Right kidney (tissue), 9 donors: ENCODE measurements around the gene TMA7B.

Experiments used
- DNase-seq: peaks from one replicate; pipeline ENCODE4 v3.0.0-alpha.2; 2016
- long read RNA-seq, 8 donors: transcript quantifications; one replicate each; lab custom pipeline, GENCODE V29; 2026

The TMA7B gene
- long read RNA-seq, donor 1: 0 reads
- long read RNA-seq, donor 2: 0 reads
- long read RNA-seq, donor 3: 0 reads
- long read RNA-seq, donor 4: 0 reads
- long read RNA-seq, donor 5: 0 reads
- long read RNA-seq, donor 6: 0 reads
- long read RNA-seq, donor 7: 0 reads
- long read RNA-seq, donor 8: 0 reads

- DNase-seq: no peak
These were observed at the start of gene TMA7B for GRCh38 chr22:39959640-39960447. TSS of gene TMA7B (plus strand) at chr22:39960397. CDS start at chr22:39964375, 3,978 bp downstream.

DNA sequence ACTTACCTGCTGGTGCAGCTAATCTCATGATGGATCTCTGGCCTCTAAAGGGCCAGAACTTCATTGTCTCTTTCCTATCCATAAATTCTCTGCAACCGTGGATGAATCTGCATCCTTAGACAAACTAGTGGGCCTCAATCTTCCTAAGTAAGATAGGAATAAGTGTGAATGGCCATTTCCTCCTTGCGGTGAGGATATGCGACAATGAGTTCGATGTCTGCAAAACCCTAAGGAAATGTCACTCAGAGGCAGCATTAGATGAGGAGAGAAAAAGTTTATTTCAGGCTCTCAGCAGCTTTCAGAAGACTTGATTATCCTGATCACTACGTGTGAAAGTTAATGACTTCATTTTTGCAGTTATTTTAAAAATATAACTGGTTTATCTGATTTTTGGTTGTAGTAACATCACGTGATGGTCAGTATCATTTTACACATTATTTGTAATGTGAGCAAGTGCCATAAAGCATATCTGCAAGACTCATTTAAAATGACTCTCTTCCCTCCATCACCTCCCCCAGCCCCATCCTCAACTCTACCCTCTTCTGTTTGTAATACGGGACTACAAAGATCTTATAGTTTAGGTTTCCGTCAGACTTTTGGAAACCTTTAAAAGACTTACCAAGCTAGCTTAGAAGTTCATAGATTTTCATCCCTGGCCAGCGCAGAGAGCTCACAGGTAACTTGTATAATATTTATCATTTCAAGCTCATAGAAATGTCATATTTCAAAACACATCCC is 49.2 kb upstream of the TMA7B start:
- DNase-seq: no peak

- no peak for DNase-seq
These were observed 46.9 kb upstream of the TMA7B start for GRCh38 chr22:39913321-39913720.

DNA sequence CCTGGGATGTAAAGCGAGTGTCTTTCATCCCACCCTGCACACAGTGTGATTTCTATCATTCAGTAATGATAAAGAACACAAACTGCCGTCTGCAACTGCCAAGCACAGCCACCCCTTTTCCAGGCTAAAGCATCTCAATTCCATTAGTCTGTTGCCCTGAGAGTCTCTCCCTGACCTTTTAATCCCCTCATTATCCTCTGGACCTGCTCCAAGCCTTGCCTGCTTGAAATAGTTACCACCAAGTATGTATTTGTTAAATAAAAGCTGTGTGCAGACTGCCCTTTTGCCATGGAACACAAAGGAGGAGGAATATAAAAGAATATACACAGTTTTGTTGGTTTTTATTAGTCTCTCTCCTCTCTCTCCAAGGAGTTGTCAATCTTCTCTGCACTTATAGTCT is 46.3 kb upstream of the TMA7B start:
- DNase-seq: no peak

DNA sequence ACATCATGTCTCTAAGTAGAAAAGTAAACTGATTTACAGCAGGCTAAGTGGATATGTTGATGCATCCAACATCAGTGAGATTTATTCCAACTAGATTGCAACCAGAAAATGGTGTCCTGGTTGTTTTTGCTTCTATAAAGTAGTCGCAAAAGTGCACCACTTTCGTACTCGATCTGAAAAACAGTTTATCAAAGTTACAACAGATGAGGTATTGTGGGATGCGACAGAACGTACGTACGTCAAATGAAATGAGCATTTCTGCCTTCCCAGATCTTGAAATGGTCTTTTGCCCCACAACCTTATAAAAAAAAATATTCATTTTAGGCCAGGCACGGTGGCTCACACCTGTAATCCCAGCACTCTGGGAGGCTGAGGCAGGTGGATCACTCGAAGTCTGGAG is 45.6 kb upstream of the TMA7B start:
- DNase-seq: no peak

- DNase-seq: no peak
These were observed 44.9 kb upstream of the TMA7B start for GRCh38 chr22:39915295-39915726.

DNA sequence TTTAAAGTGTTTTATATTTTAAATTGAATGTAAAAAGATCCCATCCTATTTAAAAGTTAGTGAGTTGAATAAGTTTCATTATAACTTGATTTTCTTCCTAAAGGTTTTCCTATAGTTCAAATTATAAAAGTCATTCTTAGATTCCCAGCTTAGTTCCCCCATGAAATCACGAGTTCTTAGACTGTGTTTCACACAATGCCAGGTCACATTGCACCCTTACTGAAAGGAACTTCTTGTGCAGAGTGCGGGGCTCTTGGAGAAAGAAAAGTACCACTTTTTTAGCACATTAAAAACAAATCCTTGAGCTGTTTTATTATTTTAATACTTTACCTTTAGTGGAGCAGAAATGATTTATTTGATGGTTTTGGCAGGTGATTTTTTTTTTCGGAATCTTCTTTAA is 43.7 kb upstream of the TMA7B start:
- DNase-seq: no peak

DNA sequence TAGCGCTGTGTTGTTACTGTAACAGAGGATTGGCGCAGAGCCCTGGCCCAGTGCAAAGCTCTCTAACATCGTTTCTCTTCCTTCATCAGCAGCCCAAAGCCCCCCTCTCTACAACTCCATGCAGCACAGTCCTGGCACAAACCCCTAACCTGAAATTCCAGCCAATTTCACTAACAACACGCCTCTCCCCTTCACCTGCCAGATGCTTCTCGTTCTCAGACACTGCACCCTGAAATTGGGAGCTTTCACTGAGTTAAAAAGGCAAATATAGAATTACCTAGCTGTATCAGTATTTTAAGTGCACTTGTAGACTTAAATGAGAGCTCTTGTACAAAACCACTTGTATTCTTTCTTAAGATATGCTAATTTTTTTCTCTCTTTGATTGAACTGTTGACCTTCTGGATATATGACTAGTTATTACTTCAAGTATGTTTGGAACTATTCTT is 43.0 kb upstream of the TMA7B start:
- no peak for DNase-seq

DNA sequence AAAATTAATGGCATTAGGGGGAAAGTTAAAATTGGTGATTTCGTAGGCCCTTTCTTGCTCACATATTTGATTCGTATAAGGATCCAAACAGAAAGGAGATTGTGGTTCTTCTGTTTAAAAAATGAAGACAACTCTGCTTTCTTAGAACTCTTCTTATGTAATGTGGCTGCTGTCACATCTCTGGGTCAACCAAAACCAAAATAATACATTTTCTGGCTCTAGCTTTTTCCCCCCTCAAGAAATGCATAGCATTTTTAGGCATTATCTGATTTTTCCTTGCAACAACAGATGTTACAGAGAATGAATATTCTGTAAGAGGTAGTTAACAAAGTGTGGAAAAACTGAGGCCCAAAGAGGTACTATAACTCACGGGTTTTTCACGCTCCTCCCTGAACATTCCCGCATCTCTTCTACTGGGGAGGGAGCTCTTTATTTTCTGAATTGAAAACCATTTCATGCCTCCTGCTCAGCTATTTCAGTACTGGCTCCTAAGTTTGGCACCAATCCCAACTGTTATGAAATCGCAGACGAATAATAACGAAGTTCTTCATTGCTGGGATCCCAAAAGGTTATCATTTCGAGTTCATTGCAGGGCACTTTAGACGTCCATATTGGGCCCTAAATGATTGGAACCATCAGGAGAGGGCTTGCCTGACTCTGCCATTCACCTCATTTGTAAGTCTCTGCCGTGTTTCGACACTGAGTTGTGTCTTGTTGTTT is 42.3 kb upstream of the TMA7B start:
- no peak for DNase-seq

GRCh38 chr22:39920134-39920743 is 40.0 kb upstream of the TMA7B start:
- DNase-seq: no peak

DNA sequence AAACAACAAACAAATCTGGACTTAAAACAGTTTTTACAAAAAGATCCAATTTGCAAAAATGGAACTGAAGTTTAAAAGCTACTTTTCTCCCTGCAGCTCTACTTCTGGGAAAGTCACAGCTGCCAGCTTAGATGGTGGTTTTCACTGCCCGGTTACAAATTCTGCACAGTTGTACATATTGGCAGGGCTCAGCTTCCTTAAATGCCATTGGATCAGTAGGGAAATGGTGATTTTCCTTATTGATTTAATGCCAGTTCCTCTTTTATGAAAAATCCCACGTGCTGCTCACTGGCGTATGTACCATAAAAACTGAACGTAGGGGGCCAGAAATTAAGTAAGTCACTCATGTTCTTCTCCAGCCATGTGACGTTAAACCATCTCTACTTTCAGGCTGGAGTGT is 36.5 kb upstream of the TMA7B start:
- no peak for DNase-seq

- DNase-seq: no peak
These were observed 35.9 kb upstream of the TMA7B start for GRCh38 chr22:39924286-39924685.

DNA sequence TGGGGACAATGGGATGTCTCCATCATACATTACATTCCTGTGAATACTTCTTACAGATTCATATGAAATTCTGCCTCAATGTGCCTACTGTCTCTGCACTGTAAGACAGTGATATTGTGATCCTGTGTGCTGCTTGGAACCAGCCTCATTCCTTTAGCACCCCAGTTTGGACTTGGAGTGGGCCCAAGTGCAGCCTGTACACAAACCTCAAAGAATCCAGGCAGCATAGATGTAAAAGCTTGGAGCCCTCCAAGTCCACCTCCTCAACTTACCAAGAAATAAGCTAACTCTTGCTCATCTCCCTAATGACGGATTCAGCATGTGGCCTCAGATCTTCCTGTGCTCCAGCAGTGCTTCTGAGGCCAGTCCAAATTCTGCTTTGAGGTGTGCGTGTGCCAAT is 34.9 kb upstream of the TMA7B start:
- no peak for DNase-seq

DNA sequence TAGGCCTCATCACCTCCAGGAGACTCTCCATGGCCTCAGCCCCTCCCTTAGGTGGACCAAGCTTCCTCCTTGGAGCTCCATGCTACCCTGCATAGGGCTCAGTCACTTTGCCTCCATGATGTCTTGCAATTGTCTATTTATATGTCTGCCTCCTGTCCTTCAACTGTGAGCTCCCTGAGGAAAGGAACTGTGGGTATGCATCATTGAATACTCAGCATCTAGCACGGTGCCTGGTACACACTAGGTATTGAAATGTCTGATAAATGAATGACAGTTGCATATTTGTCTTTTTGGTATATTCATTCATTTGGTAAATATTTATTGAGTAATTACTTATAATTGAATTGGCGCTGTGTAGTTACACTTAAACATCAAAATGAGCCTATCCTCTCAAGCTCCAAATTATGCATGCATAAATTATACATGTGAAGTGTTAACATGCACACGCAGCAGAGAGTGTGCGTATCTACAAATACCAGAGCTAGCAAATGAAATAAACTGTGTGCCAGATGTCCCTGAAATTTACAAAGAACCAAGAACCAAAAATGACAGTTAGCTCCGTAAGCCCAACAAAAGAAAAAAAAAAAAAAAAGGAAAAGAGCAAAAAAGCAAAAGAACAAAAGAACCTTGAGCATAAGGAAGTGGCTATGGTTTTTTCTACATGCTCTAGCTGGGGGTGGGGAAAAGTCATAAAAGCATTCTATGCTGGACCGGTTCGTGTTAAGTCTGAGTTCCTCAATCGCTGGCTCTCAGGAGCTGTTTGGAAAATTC is 34.1 kb upstream of the TMA7B start:
- DNase-seq: no peak

- DNase-seq: no peak
These were observed 33.4 kb upstream of the TMA7B start for GRCh38 chr22:39926753-39927152.

GRCh38 chr22:39927544-39927943 is 32.7 kb upstream of the TMA7B start:
- DNase-seq: no peak

- DNase-seq: no peak
These were observed 31.4 kb upstream of the TMA7B start for GRCh38 chr22:39928536-39929520.

DNA sequence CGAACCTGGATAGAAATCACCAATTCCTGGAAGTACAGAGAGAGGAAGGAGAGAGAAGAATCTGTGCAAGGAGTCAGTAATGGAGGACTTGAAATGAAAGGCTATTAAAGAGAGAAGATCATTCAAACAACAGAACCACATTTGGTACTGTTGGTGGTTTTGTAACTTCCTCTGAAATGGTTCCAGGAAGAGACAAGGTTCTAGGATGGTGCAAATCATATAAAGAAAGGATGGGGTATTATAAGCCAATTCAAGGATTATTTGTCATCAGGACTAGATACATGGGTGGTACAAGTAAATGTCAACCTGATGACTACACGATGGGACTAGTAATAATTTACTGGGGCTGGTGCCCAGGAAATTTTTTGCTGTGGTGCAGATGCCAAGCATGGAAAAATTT is 28.9 kb upstream of the TMA7B start:
- no peak for DNase-seq

GRCh38 chr22:39932166-39932565 is 28.0 kb upstream of the TMA7B start:
- DNase-seq: no peak
